ENCODE results near the gene RASGRP2.

RASGRP2 gene

GRCh38 chr11:64742889-64743590 is 902 bp downstream of the RASGRP2 start:
- Histone ChIP-seq H3K9ac (ENCODE audit: insufficient read length) (peak overlapping the region; percentile 22), H3K36me3 (ENCODE audit: insufficient read depth, low read length) (no peaks in the 10 kb centered on the region), H3K9me3 (ENCODE audit: low read depth, low read length) (no peaks in the 10 kb centered on the region), H3K4me3 (peak overlapping the region; percentile 78), H3K27ac (no peak overlapping the region)
- TF ChIP-seq FOXP2 (optimal IDR thresholded peaks at IDR 0.05; ENCODE audit: control extremely low read depth, extremely low read length, insufficient read depth), result no peak
- no peak for TF ChIP-seq POLR2AphosphoS5 (IDR thresholded peaks at IDR 0.05; ENCODE audit: borderline replicate concordance, low read depth, low read length)
- TF ChIP-seq EZH2 (IDR thresholded peaks at IDR 0.05), result no peak
- DNase-seq (ENCODE audit: low read depth, low spot score), result no peak

- Histone ChIP-seq H3K4me3 (peak overlapping the region; percentile 78), H3K27ac (no peak overlapping the region), H3K9ac (ENCODE audit: insufficient read length) (no peak overlapping the region), H3K9me3 (ENCODE audit: low read depth, low read length) (no peaks in the 10 kb centered on the region), H3K36me3 (ENCODE audit: insufficient read depth, low read length) (no peaks in the 10 kb centered on the region)
- TF ChIP-seq EZH2 (IDR thresholded peaks at IDR 0.05) (no peak), FOXP2 (optimal IDR thresholded peaks at IDR 0.05; ENCODE audit: control extremely low read depth, extremely low read length, insufficient read depth) (no peak)
- DNase-seq (ENCODE audit: low read depth, low spot score), result no peak
These were observed 1.7 kb downstream of the RASGRP2 start for GRCh38 chr11:64742087-64742888.

GRCh38 chr11:64741375-64742086 is 2.4 kb downstream of the RASGRP2 start:
- no peak overlapping the region for H3K27ac ChIP-seq
- H3K9ac ChIP-seq (ENCODE audit: insufficient read length), result no peak overlapping the region
- TF ChIP-seq EZH2 (IDR thresholded peaks at IDR 0.05) (no peak), FOXP2 (optimal IDR thresholded peaks at IDR 0.05; ENCODE audit: control extremely low read depth, extremely low read length, insufficient read depth) (no peak), POLR2AphosphoS5 (IDR thresholded peaks at IDR 0.05; ENCODE audit: borderline replicate concordance, low read depth, low read length) (no peak)
- H3K9me3 ChIP-seq (ENCODE audit: low read depth, low read length), result no peaks in the 10 kb centered on the region
- H3K4me3 ChIP-seq, result no peak overlapping the region
- H3K36me3 ChIP-seq (ENCODE audit: insufficient read depth, low read length), result no peaks in the 10 kb centered on the region
- DNase-seq (ENCODE audit: low read depth, low spot score), result no peak

- no peak overlapping the region for H3K27ac ChIP-seq
- no peak overlapping the region for H3K4me3 ChIP-seq
- H3K9ac ChIP-seq (ENCODE audit: insufficient read length), result no peak overlapping the region
- H3K36me3 ChIP-seq (ENCODE audit: insufficient read depth, low read length), result no peaks in the 10 kb centered on the region
- H3K9me3 ChIP-seq (ENCODE audit: low read depth, low read length), result no peaks in the 10 kb centered on the region
- no peak for TF ChIP-seq FOXP2 (optimal IDR thresholded peaks at IDR 0.05; ENCODE audit: control extremely low read depth, extremely low read length, insufficient read depth)
- no peak for TF ChIP-seq EZH2 (IDR thresholded peaks at IDR 0.05)
- TF ChIP-seq POLR2AphosphoS5 (IDR thresholded peaks at IDR 0.05; ENCODE audit: borderline replicate concordance, low read depth, low read length), result no peak
- DNase-seq (ENCODE audit: low read depth, low spot score), result no peak
These were observed 4.1 kb downstream of the RASGRP2 start for GRCh38 chr11:64739871-64740270.

- TF ChIP-seq EZH2 (IDR thresholded peaks at IDR 0.05) (no peak), POLR2AphosphoS5 (IDR thresholded peaks at IDR 0.05; ENCODE audit: borderline replicate concordance, low read depth, low read length) (no peak), FOXP2 (optimal IDR thresholded peaks at IDR 0.05; ENCODE audit: control extremely low read depth, extremely low read length, insufficient read depth) (no peak)
- DNase-seq (ENCODE audit: low read depth, low spot score), result no peak
- Histone ChIP-seq H3K27ac (no peak overlapping the region), H3K9me3 (ENCODE audit: low read depth, low read length) (no peaks in the 10 kb centered on the region), H3K4me3 (no peak overlapping the region), H3K36me3 (ENCODE audit: insufficient read depth, low read length) (no peaks in the 10 kb centered on the region), H3K9ac (ENCODE audit: insufficient read length) (no peak overlapping the region)
These were observed 7.3 kb downstream of the RASGRP2 start for GRCh38 chr11:64736654-64737053.

- Histone ChIP-seq H3K9ac (ENCODE audit: insufficient read length) (no peak overlapping the region), H3K27ac (no peak overlapping the region), H3K4me3 (no peak overlapping the region), H3K9me3 (ENCODE audit: low read depth, low read length) (no peaks in the 10 kb centered on the region), H3K36me3 (ENCODE audit: insufficient read depth, low read length) (no peaks in the 10 kb centered on the region)
- no peak for DNase-seq (ENCODE audit: low read depth, low spot score)
- no peak for TF ChIP-seq POLR2AphosphoS5 (IDR thresholded peaks at IDR 0.05; ENCODE audit: borderline replicate concordance, low read depth, low read length)
- no peak for TF ChIP-seq FOXP2 (optimal IDR thresholded peaks at IDR 0.05; ENCODE audit: control extremely low read depth, extremely low read length, insufficient read depth)
- TF ChIP-seq EZH2 (IDR thresholded peaks at IDR 0.05), result no peak
These were observed 8.2 kb downstream of the RASGRP2 start for GRCh38 chr11:64735725-64736259.

GRCh38 chr11:64734811-64735724 is 8.9 kb downstream of the RASGRP2 start:
- no peak for DNase-seq (ENCODE audit: low read depth, low spot score)
- no peaks in the 10 kb centered on the region for H3K36me3 ChIP-seq (ENCODE audit: insufficient read depth, low read length)

More at GRCh38 chr11:64734811-64735724, 8.9 kb downstream of the RASGRP2 start:
- H3K27ac ChIP-seq, result no peak overlapping the region
- H3K9me3 ChIP-seq (ENCODE audit: low read depth, low read length), result no peaks in the 10 kb centered on the region
- no peak overlapping the region for H3K9ac ChIP-seq (ENCODE audit: insufficient read length)
- no peak for TF ChIP-seq POLR2AphosphoS5 (IDR thresholded peaks at IDR 0.05; ENCODE audit: borderline replicate concordance, low read depth, low read length)
- no peak for TF ChIP-seq FOXP2 (optimal IDR thresholded peaks at IDR 0.05; ENCODE audit: control extremely low read depth, extremely low read length, insufficient read depth)
- no peak for TF ChIP-seq EZH2 (IDR thresholded peaks at IDR 0.05)
- H3K4me3 ChIP-seq, result no peak overlapping the region
